Neural progenitor cell (in vitro differentiated cells): ENCODE results near the gene CCDC122. TPM values are rescaled to one million over a fixed set of nuclear protein-coding genes. Genes with fewer than 3 reads are reported as not detected.

Source experiments
- DNase-seq: peaks from one replicate; pipeline ENCODE4 v3.0.0-alpha.2; 2016; ENCODE audit warnings: low spot score
- H2AFZ ChIP-seq: fragments of 200-600 bp; sonication (generic); replicated peaks from 2 replicates; pipeline ENCODE4 v1.6.1; 2016; ENCODE audit warnings: antibody characterized with exemption
- H3F3A ChIP-seq: fragments of 200-600 bp; sonication (generic); 2 replicates; pipeline ENCODE4 v1.6.1; 2016; ENCODE audit warnings: antibody characterized with exemption, low read depth
- H3K27ac ChIP-seq: fragments of 200-600 bp; sonication (generic); 2 replicates; pipeline ENCODE4 v1.5.1; 2016; ENCODE audit warnings: mild to moderate bottlenecking
- H3K27me3 ChIP-seq: fragments of 200-600 bp; sonication (generic); 2 replicates; pipeline ENCODE4 v1.6.1; 2016; ENCODE audit warnings: mild to moderate bottlenecking, moderate library complexity
- H3K36me3 ChIP-seq: fragments of 200-600 bp; sonication (generic); 2 replicates; pipeline ENCODE4 v1.5.1; 2016
- H3K4me1 ChIP-seq: fragments of 200-600 bp; sonication (generic); 2 replicates; pipeline ENCODE4 v1.6.1; 2016; ENCODE audit warnings: mixed run types
- H3K4me2 ChIP-seq: fragments of 200-600 bp; sonication (generic); 2 replicates; pipeline ENCODE4 v1.6.1; 2016
- H3K4me3 ChIP-seq: fragments of 200-600 bp; sonication (generic); 2 replicates; pipeline ENCODE4 v1.5.1; 2016
- H3K79me2 ChIP-seq: fragments of 200-600 bp; sonication (generic); 2 replicates; pipeline ENCODE4 v1.6.1; 2016; ENCODE audit warnings: low read depth
- H3K9ac ChIP-seq: fragments of 200-600 bp; sonication (generic); 2 replicates; pipeline ENCODE4 v1.6.1; 2016
- H3K9me3 ChIP-seq: fragments of 200-600 bp; sonication (generic); 2 replicates; pipeline ENCODE4 v1.5.1; 2016; ENCODE audit warnings: low read depth
- H4K20me1 ChIP-seq: fragments of 200-600 bp; sonication (generic); 2 replicates; pipeline ENCODE4 v1.6.1; 2016; ENCODE audit warnings: low read depth
- H3K27ac Mint-ChIP-seq: 3 replicates; pipeline ENCODE4 v1.8.0; 2021; ENCODE audit warnings: mixed read lengths
- H3K27me3 Mint-ChIP-seq: 2 replicates; pipeline ENCODE4 v1.8.0; 2022; ENCODE audit warnings: low read depth, mild to moderate bottlenecking, inconsistent platforms, moderate library complexity, mixed read lengths; ENCODE audit not compliant: insufficient read depth
- H3K36me3 Mint-ChIP-seq: 3 replicates; pipeline ENCODE4 v1.8.0; 2021; ENCODE audit warnings: mixed read lengths
- H3K4me1 Mint-ChIP-seq: 3 replicates; pipeline ENCODE4 v1.8.0; 2021; ENCODE audit warnings: mixed read lengths
- H3K4me3 Mint-ChIP-seq: 3 replicates; pipeline ENCODE4 v1.8.0; 2021; ENCODE audit warnings: mild to moderate bottlenecking, moderate library complexity, mixed read lengths
- H3K9me3 Mint-ChIP-seq: 3 replicates; pipeline ENCODE4 v1.8.0; 2020; ENCODE audit warnings: mixed read lengths
- EZH2 ChIP-seq: fragments of 200-600 bp; sonication (generic); IDR thresholded peaks from 2 replicates; pipeline ENCODE4 v1.6.1; 2017; ENCODE audit warnings: antibody characterized with exemption, mild to moderate bottlenecking, moderate library complexity
- EZH2phosphoT487 ChIP-seq: fragments of 200-600 bp; sonication (generic); IDR thresholded peaks from 2 replicates; pipeline ENCODE4 v1.6.1; 2017; ENCODE audit warnings: antibody characterized with exemption
- total RNA-seq: library from RNA; depleted of rRNA; stranded (reverse); fragments of >200 nt; gene quantifications from 2 replicates; pipeline ENCODE4 v1.2.3, GENCODE V29; 2015; ENCODE audit warnings: low replicate concordance
- TF ChIP-seq, protein P1 (sequence below): fragments of 200-600 bp; sonication (generic); IDR thresholded peaks from 2 replicates; pipeline ENCODE4 v1.5.1; 2017; ENCODE audit warnings: antibody characterized with exemption, mild to moderate bottlenecking

CCDC122 gene
- total RNA-seq, 1 donor from 2014 or later: 24.4 TPM

- H3K9me3 Mint-ChIP-seq: no peaks in the 10 kb centered on the region
- H3K36me3 ChIP-seq: no peaks in the 10 kb centered on the region
- no peak overlapping the region for H3K27ac ChIP-seq
- H3K36me3 Mint-ChIP-seq: no peaks in the 10 kb centered on the region
- no peaks in the 10 kb centered on the region for H3F3A ChIP-seq
- no peaks in the 10 kb centered on the region for H4K20me1 ChIP-seq
- H3K4me2 ChIP-seq: no peak overlapping the region
- H3K27me3 ChIP-seq: peaks cover 25% of the 10 kb centered on the region
- peaks cover 6% of the 10 kb centered on the region for H3K4me1 Mint-ChIP-seq
- no peak overlapping the region for H3K4me3 Mint-ChIP-seq
- no peak overlapping the region for H3K9ac ChIP-seq
- H3K9me3 ChIP-seq: no peaks in the 10 kb centered on the region
- H2AFZ ChIP-seq: no peak overlapping the region
- no peak overlapping the region for H3K27ac Mint-ChIP-seq
- DNase-seq: no peak
- TF ChIP-seq, protein P1, sequence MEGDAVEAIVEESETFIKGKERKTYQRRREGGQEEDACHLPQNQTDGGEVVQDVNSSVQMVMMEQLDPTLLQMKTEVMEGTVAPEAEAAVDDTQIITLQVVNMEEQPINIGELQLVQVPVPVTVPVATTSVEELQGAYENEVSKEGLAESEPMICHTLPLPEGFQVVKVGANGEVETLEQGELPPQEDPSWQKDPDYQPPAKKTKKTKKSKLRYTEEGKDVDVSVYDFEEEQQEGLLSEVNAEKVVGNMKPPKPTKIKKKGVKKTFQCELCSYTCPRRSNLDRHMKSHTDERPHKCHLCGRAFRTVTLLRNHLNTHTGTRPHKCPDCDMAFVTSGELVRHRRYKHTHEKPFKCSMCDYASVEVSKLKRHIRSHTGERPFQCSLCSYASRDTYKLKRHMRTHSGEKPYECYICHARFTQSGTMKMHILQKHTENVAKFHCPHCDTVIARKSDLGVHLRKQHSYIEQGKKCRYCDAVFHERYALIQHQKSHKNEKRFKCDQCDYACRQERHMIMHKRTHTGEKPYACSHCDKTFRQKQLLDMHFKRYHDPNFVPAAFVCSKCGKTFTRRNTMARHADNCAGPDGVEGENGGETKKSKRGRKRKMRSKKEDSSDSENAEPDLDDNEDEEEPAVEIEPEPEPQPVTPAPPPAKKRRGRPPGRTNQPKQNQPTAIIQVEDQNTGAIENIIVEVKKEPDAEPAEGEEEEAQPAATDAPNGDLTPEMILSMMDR: no peak
- peaks cover 6% of the 10 kb centered on the region for H3K4me1 ChIP-seq
- no peak overlapping the region for H3K4me3 ChIP-seq
- H3K79me2 ChIP-seq: no peaks in the 10 kb centered on the region
- peaks cover 8% of the 10 kb centered on the region for H3K27me3 Mint-ChIP-seq
These were observed 4.1 kb upstream of the CCDC122 start for GRCh38 chr13:43883631-43884030.

DNA sequence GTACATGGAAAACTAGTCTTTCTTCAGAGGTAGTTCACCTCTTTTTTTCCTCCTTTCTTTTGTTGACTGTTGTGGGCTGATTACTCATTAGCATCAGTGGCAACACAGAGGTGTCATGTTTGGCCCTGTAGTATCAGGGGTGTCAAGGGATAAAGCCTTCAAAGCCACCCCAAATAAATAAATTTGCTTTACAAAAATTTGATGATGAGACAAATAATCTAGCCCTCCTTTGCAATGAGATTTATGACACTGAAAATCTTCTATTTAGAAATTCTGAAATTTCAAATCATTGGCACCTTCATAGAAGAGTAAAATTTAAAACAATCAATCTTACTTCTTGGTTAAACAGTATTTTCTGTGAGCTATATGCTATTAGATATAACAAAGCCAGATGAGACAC lies 2.0 kb upstream of the CCDC122 start:
- H3K36me3 ChIP-seq: no peaks in the 10 kb centered on the region
- no peaks in the 10 kb centered on the region for H4K20me1 ChIP-seq
- H3K4me3 Mint-ChIP-seq: no peak overlapping the region
- H3K79me2 ChIP-seq: peaks cover 7% of the 10 kb centered on the region
- peaks cover 15% of the 10 kb centered on the region for H3K4me1 ChIP-seq
- no peak overlapping the region for H3K4me2 ChIP-seq
- peaks cover 25% of the 10 kb centered on the region for H3K27me3 ChIP-seq
- H3K4me1 Mint-ChIP-seq: peaks cover 13% of the 10 kb centered on the region
- H3K9me3 Mint-ChIP-seq: no peaks in the 10 kb centered on the region
- TF ChIP-seq, protein P1: no peak
- TF ChIP-seq EZH2: no peak
- no peak for TF ChIP-seq EZH2phosphoT487
- H3F3A ChIP-seq: no peaks in the 10 kb centered on the region
- no peak overlapping the region for H3K4me3 ChIP-seq
- no peak overlapping the region for H3K27ac Mint-ChIP-seq
- no peaks in the 10 kb centered on the region for H3K9me3 ChIP-seq
- no peak overlapping the region for H3K27ac ChIP-seq
- no peaks in the 10 kb centered on the region for H3K36me3 Mint-ChIP-seq
- H3K27me3 Mint-ChIP-seq: peaks cover 9% of the 10 kb centered on the region
- no peak overlapping the region for H3K9ac ChIP-seq
- no peak overlapping the region for H2AFZ ChIP-seq
- no peak for DNase-seq

DNA sequence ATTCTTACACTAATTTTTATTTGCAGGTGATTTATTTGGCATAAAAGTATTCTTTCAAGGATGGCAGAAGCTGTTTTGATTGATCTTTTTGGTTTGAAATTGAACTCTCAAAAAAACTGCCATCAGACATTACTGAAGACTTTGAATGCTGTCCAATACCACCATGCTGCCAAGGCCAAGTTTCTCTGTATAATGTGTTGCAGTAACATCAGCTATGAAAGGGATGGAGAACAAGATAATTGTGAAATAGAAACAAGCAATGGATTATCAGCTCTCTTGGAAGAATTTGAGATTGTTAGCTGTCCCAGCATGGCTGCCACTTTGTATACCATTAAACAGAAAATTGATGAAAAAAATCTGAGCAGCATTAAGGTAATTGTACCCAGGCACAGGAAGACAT lies 1.4 kb upstream of the CCDC122 start:
- H3K9ac ChIP-seq: no peak overlapping the region
- H3K27me3 ChIP-seq: peaks cover 25% of the 10 kb centered on the region
- no peaks in the 10 kb centered on the region for H3K9me3 ChIP-seq
- H2AFZ ChIP-seq: no peak overlapping the region
- Mint-ChIP-seq H3K27ac (no peak overlapping the region), H3K27me3 (peaks cover 9% of the 10 kb centered on the region), H3K4me3 (no peak overlapping the region), H3K4me1 (peaks cover 13% of the 10 kb centered on the region), H3K9me3 (no peaks in the 10 kb centered on the region), H3K36me3 (no peaks in the 10 kb centered on the region)
- no peaks in the 10 kb centered on the region for H3K36me3 ChIP-seq
- TF ChIP-seq EZH2phosphoT487 (no peak), EZH2 (no peak)
- TF ChIP-seq, protein P1: no peak
- no peak for DNase-seq
- H3K4me2 ChIP-seq: no peak overlapping the region
- no peak overlapping the region for H3K4me3 ChIP-seq
- H3K27ac ChIP-seq: no peak overlapping the region
- H3F3A ChIP-seq: no peaks in the 10 kb centered on the region
- H4K20me1 ChIP-seq: no peaks in the 10 kb centered on the region
- H3K4me1 ChIP-seq: peaks cover 15% of the 10 kb centered on the region
- H3K79me2 ChIP-seq: peaks cover 7% of the 10 kb centered on the region
